ENCODE measurements around the gene MAPKAP1.
A peak's percentile ranks its signal among the peaks of the same experiment; 100 is the strongest.
"Not testable (repeated sequence)": the region's sequence is repeated elsewhere in the genome, so short reads cannot be mapped to it uniquely, and the experiment has no call there.

The MAPKAP1 gene

DNA sequence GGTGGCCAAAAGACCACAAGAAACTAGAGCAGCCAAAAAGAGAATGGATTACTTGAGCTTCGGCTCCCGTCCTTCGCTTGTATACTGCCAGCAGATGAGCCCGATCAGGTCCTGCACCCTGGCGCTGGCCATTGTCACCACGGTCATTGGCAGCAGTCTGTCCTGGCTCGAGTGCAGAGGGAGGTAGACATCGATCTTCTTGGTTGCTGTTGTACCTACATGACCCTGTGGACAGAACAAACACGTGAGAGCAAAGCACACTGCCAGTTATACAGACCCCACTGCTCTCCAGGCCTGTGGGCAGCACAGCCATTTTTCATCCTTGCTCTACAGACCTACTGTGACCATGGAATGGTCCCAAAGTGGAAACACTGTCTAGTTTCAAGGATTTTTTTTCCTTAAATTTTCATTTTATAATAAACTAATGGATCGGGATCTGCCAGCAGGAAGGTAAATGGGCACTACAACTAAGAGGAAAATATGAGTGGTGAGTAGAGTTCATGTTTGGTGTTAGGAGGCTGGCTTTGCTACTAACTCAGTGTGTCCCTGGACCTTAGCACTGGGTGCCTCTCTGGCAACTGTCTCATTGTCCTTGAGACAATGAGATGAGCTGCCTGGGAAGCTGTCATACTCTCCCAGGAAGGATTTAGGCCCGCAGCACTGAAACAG, 121.4 kb downstream of the MAPKAP1 start:
- TF ChIP-seq, protein P1, sequence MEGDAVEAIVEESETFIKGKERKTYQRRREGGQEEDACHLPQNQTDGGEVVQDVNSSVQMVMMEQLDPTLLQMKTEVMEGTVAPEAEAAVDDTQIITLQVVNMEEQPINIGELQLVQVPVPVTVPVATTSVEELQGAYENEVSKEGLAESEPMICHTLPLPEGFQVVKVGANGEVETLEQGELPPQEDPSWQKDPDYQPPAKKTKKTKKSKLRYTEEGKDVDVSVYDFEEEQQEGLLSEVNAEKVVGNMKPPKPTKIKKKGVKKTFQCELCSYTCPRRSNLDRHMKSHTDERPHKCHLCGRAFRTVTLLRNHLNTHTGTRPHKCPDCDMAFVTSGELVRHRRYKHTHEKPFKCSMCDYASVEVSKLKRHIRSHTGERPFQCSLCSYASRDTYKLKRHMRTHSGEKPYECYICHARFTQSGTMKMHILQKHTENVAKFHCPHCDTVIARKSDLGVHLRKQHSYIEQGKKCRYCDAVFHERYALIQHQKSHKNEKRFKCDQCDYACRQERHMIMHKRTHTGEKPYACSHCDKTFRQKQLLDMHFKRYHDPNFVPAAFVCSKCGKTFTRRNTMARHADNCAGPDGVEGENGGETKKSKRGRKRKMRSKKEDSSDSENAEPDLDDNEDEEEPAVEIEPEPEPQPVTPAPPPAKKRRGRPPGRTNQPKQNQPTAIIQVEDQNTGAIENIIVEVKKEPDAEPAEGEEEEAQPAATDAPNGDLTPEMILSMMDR (IDR thresholded peaks at IDR 0.05; ENCODE audit: low read depth, low read length), result no peak
- H3K4me3 ChIP-seq (replicated peaks in 1 of 2; ENCODE audit: low read depth in 2 of 2, low read length in 2 of 2), result no peak overlapping the region
- no peak for DNase-seq (ENCODE audit: low read depth in 2 of 2)

DNA sequence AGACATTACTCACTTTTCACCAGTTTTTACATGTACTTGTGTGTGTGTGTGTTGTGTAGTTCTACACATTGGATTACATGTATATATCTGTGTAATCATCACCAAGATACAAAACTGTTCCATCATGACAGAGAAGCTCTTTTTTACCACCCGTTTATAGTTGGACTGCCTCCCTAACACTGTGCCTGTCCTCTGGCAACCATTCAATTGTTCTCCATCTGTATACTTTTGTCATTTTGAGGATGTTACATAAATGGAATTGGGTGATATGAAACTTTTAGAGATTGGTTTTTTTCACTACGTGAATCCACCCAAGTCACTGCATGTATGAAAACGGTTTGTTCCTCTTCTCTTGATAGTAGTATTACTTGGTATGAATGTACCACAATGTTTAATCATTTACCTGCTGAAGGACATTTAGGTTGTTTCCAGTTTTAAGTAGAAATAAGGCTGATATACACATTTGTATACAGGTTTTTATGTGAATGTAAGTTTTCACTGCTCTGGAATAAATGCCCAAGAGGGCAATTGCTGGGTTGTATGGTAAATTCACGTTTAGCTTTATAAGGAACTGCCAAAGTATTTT, 126.2 kb downstream of the MAPKAP1 start:
- DNase-seq (ENCODE audit: low read depth in 2 of 2), result no peak
- TF ChIP-seq, protein P1 (IDR thresholded peaks at IDR 0.05; ENCODE audit: low read depth, low read length), result no peak
- no peak overlapping the region for H3K4me3 ChIP-seq (replicated peaks in 1 of 2; ENCODE audit: low read depth in 2 of 2, low read length in 2 of 2)

DNA sequence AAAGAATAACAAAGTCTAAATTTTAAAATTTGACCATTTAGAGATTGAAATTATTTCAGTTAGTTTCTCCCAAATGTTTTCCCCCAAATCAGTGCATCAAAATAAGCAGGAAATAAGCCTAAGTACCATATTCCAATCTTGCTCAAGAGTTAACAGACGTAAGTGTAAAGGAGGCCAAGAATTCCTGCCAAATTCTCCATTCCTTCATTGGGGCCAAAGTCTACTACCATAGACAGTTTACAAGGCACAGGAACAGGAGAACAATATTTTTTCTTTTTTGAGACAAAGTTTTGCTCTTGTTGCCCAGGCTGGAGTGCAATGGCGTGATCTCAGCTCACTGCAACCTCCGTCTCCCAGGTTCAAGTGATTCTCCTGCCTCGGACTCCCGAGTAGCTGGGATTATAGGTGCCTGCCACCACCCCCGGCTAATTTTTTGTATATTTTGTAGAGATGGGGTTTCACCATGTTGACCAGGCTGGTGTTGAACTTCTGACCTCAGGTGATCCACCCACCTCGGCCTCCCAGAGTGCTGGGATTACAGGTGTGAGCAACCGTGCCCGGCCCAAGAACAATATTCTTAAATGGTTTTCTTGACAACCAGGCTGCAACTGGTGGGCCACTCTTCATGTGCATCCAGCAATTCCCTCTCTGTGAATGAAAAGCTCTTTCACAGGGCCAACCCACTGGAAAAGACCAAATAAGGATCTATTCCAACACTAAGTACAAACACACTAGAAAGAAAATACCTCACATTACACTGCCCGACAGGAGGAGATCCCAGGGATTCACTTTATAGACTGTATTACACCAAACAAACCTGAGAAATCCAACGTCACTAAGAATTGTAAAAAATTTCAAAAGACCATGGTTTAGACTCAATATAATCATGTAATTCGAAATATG, 127.7 kb downstream of the MAPKAP1 start:
- TF ChIP-seq, protein P1 (IDR thresholded peaks at IDR 0.05; ENCODE audit: low read depth, low read length), result no peak
- no peak overlapping the region for H3K4me3 ChIP-seq (replicated peaks in 1 of 2; ENCODE audit: low read depth in 2 of 2, low read length in 2 of 2)
- DNase-seq (ENCODE audit: low read depth in 2 of 2), result peak in 1 of 2 donors; percentile 11

DNA sequence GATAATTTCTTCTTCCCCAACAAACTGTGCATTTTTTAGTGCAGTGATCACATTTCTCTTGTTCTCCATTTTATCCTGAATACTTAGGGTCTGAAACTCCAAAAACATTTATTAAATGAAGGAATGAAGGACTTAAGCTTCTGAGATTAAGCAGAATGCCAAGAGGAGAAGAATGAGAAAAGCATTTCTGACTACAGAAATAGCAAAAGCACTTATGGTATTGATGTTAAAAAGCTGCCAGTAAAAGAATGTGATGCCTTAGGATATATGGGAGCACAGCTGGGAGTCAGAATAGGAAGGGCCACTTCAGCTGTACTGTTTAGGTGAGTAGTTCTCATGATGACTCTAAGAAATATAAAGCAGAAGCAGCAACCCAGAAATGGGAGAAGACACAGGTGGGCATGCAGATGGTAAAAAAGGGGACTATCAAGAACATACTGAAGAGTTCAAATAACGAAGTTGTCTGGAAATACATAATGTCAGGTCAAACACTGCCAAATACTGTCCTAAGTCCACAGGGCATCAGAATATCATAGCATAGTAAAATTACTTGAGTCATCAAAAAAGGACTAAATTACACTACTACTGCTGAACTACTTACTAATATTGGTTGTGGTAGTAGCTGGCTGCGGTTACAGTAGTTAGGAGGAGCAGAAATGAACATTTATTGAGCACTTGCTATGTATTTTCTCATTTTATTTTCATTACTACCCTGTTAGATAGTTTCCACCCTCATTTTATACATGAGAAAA, 132.7 kb downstream of the MAPKAP1 start:
- TF ChIP-seq, protein P1 (IDR thresholded peaks at IDR 0.05; ENCODE audit: low read depth, low read length), result no peak
- no peak overlapping the region for H3K4me3 ChIP-seq (replicated peaks in 1 of 2; ENCODE audit: low read depth in 2 of 2, low read length in 2 of 2)
- no peak for DNase-seq (ENCODE audit: low read depth in 2 of 2)

DNA sequence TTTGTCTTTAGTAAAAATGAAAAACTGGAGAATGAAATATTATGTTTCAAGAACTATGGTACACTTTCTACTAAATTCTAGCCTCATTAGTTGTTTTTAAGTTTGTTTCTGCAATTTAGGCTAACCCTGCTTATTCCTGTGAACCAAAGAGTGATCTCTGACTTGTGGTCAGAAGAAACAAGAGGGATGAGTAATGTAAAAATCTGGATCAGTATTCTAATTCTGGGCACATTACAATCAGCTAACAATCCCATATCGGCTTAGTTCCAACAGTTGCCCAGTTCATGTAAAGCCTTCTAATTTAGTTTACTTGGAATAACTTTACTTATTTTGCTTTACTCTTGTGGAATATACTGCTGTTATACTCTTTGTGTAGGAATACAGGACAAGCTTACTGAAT, 134.5 kb downstream of the MAPKAP1 start:
- H3K4me3 ChIP-seq (replicated peaks in 1 of 2; ENCODE audit: low read depth in 2 of 2, low read length in 2 of 2), result not testable (repeated sequence)
- peak in 1 of 2 donors; percentile 22 for DNase-seq (ENCODE audit: low read depth in 2 of 2)

DNA sequence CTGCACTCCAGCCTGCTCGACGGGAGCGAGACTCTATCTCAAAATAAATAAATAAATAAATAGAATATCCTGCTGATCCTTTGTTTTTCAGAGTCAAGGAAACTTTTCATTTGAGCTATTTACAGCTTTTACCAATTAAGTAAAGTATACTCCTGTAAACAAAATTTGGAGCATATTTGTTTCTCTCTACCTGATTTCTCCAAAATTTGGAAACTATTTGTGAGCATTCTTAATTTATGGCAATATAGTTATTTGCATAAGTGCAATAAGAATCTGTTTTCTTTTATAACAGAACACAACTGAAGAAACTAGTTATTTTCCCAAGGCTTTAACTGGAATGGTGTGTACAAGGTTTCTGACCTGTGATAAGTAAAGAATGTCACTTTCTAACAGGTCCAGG, 135.2 kb downstream of the MAPKAP1 start:
- H3K4me3 ChIP-seq (replicated peaks in 1 of 2; ENCODE audit: low read depth in 2 of 2, low read length in 2 of 2), result not testable (repeated sequence)

DNA sequence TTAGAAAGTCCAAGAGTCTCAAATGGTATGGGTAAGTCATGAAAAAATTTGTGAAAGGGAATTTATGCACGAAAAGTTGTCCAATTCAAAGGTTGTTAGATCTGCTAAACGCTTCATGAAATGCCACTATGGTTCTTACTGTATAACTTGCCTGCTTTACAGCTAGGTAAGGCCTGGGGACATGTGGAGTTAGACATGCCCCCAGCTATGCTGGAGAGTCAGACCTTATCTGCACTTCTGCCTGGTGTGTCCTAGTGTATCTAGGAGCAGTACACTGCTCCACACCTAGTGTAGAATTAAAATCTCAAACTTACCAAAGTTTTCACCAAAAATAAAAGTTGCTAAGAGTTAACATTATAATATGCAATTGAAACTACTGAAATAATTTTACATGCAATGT, 136.8 kb downstream of the MAPKAP1 start:
- no peak for DNase-seq (ENCODE audit: low read depth in 2 of 2)
- no peak overlapping the region for H3K4me3 ChIP-seq (replicated peaks in 1 of 2; ENCODE audit: low read depth in 2 of 2, low read length in 2 of 2)
- TF ChIP-seq, protein P1 (IDR thresholded peaks at IDR 0.05; ENCODE audit: low read depth, low read length), result no peak

More for the DNA sequence above, 135.2 kb downstream of the MAPKAP1 start:
- not testable (repeated sequence) for DNase-seq (ENCODE audit: low read depth in 2 of 2)
